NCI-H1694 treated with DMSO at 0.1 percent for 48 hours (cell line): Measurements from ENCODE around the gene ANAPC5.
"Not testable (repeated sequence)": the region's sequence is repeated elsewhere in the genome, so short reads cannot be mapped to it uniquely, and the experiment has no call there.

Source experiments
- DNase-seq: peaks from one replicate; lab custom pipeline; 2025; lab: John Stamatoyannopoulos, UW

The ANAPC5 gene, protein sequence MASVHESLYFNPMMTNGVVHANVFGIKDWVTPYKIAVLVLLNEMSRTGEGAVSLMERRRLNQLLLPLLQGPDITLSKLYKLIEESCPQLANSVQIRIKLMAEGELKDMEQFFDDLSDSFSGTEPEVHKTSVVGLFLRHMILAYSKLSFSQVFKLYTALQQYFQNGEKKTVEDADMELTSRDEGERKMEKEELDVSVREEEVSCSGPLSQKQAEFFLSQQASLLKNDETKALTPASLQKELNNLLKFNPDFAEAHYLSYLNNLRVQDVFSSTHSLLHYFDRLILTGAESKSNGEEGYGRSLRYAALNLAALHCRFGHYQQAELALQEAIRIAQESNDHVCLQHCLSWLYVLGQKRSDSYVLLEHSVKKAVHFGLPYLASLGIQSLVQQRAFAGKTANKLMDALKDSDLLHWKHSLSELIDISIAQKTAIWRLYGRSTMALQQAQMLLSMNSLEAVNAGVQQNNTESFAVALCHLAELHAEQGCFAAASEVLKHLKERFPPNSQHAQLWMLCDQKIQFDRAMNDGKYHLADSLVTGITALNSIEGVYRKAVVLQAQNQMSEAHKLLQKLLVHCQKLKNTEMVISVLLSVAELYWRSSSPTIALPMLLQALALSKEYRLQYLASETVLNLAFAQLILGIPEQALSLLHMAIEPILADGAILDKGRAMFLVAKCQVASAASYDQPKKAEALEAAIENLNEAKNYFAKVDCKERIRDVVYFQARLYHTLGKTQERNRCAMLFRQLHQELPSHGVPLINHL

DNA sequence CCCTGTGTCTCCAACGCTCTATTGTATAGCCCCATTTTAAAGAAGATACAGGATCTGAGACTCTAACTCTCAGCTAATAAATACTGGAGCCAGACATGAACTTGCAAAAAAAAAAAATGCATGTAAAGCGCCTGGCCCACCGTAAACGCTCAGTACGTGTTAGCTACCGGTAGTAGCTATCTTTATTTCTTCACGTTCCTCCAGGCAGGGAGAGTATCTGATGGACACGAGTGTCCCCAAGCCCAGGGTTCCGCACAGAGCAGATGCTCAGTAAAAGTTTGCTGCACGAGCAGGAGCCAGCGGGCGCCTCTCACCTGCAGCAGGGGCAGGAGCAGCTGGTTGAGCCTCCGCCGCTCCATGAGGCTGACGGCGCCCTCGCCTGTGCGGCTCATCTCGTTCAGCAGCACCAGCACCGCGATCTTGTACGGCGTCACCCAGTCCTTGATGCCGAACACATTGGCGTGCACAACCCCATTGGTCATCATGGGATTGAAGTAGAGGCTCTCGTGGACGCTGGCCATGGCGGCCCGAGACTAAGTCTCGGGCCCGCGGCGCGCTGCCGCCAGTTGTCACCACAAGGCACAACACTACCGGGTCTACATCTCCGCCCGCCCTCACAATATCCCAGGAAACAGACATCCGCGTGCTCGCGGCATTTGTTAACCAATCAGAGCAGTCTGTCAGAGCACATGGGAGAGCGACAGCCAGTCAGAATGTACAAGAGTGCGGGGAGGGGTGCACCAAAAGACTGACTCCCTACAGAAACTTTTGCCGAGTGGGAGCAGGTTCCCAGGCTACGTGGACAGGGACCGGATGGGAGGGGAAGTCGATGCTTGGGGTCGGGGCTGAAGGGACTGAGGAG lies at the start of gene ANAPC5:
TSS of gene ANAPC5 (minus strand) at position 592 of the 862 bp plus-strand sequence. CDS start at position 521, 71 bp downstream.
- peak; percentile 98 for DNase-seq

DNA sequence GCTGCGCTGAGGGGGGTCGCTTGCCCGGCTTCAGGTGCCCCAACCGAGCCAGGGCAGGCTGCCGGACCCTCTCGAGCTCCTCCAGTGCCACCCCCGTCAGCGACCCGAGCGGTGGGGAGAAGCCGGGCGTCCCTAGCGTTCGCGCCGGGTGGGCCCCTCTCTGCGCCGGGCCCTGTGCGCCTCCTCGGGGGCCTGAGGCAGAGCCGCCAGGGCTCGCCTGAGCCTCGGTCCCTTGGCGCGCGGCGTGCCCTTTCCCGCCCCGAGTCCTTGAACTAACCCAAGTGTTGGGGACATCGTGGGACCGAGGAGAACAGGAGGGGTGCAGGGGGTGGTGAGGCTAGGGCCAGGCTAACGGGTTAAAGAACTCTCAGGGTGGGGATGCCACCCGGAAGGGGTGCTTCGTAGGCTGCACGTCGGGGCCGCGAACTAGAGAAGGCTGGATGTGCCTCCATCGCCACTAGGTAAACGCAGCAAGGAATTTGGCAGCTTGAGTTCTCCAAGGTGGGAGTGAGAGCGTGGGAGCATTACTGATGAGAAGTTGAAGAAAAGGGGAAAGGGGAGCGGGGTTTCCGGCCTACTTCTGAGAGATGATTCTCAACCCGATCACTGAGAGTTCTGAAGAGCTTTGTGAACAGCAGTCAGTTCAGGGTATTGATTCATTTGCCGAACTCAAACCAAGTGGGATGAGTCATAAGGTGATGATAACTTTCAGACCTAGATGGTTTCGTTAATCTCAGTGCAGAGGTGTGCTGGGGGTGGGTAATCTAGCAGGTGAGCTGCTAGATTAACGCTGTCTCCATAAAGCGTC lies 48.3 kb upstream of the ANAPC5 start:
- DNase-seq, result peak; percentile 11

DNA sequence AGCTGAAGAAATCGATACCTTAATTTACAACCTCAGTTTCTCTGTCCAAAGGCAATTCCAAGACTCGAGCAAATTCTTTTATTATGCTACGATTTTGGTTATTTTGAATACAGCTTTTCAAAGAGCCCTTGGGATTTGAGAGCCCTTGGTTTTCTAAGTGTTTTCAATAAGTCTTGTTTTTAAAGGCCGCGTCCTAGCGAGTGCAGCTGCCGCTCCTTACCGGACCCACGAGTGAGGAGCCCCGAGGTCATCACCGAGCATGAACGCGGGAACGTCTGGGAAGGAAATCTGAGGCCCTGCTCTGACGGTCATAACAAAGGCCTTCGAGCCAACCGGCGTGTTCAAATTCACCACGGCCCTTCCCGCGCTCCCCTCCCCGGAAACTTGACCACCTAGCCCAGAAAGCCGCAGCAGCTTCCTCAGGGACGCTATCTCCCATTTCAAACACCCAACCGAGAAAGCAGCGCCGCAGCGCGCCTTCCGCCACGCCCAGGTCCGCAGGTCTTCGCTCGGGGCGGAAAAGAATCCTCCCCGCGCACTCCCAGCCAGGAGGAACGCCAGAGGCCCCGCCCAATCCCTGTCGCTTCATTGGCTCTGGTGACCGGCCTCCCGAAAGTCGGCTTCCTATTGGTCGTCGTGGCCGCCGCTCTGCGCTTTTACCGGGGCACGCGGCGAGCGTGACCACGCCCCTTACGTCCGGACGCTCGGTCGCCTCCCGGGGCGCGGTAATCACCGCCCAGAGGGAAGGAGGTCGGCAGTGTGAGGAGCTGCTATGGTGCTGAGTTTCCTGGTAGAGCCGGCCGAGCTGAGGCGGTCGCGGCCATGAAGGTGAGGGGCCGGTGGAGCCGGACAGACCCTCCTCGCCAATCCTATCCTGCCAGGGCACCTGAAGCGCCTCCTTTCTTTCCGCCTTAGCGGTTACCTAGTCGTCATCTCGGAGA lies 47.5 kb upstream of the ANAPC5 start, which contains the start of gene RNF34:
TSS of gene RNF34 (plus strand) at position 728 of the 941 bp plus-strand sequence. CDS start at position 823, 95 bp downstream.
- DNase-seq, result peak; percentile 95

DNA sequence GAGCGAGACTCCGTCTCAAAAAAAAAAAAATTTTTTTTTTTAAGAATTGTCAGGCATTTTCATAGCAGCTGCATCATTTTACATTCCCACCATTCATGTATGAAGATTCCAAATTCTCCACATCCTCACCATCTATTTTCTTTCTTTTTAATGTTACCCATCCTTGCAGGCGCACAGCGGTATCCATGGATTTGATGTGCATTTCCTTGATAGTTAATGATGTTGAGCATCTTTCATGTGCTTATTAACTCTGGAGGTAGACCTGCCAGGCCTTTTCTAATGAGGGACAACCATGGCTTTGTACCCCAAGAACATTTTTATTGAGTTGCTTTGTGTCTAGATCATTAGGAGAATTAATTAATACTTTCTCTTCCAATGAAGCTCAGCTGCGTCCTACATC lies 46.1 kb upstream of the ANAPC5 start:
- no peak for DNase-seq

DNA sequence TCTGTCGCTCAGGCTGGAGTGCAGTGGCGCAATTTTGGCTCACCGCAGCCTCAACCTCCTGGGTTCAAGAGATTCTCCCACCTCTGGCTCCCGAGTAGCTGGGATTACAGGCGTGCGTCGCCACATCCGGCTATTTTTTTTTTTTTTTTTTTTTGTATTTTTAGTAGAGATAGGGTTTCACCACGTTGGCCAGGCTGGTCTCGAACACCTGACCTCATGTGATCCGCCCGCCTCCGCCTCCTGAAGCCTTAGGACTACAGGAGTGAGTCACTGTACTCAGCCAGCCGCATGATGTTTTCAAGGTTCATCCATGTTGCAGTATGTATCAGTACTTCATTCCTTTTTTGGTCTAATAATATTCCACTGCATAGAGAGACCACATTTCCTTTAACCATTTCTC lies 45.3 kb upstream of the ANAPC5 start:
- DNase-seq, result no peak

DNA sequence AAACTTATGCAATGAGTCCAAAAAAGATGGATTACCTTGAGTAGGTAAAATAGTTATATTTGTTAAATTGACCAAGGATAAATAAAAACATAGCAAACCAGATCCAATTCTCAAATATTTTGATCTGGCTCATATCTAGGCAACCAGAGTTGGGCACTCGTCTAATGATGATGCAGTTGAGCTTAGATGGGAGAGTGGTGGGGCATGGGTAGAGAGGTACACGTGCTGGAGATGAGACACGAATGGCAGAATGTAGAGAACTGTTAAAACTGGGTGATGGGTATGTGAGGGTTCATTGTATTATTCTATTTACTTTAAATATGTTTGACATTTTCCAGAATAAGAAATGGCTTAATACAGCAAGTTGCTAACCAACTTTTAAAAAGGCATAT lies 40.1 kb upstream of the ANAPC5 start:
- DNase-seq, result no peak

DNA sequence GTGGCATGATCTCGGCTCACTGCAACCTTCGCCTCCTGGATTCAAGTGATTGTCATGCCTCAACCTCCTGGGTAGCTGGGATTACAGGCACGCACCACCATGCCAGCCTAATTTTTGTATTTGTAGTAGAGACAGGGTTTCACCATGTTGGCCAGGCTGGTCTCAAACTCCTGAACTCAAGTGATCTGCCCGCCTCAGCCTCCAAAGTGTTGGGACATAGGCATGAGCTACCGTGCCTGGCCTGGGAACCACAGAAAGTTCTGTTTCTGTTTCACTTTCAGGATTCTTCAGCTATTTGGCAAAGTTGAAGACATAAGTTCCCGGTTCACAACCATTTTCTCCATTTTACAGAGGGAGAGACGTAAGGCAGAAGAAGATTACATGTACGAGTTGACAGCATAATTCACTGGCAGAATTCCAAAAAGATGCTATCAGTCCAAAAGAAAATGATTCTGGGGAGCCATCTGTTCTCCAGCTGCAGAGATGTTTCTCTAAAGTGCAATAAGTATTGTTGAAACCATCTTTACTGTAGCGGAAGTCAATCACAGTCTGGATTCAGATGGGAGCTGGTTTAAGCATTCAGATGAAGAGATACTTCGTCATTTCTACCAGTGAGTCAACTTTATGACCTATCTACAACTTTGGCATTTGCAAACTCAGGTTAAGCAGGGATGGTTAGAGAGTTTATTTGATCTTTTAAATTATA lies 39.6 kb upstream of the ANAPC5 start:
- DNase-seq, result no peak

DNA sequence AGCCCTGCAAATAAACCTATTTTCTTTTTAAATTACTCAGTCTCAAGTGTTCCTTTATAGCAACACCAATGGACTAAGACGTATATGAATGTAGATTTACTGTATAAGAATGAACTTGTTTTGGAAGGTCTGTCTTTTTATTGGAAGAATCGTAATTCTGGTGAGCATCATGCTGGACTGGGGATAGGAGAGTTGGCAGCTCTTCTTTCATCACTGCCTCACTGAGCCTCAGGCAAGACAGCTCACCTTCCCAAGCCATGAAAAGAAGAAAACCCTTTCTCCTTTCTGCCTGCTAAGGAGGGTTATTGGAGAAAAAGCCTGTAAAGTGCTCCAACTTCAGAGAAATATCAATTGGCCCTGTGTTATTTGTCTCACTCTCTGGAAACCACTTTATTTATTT lies 38.6 kb upstream of the ANAPC5 start:
- DNase-seq, result no peak

DNA sequence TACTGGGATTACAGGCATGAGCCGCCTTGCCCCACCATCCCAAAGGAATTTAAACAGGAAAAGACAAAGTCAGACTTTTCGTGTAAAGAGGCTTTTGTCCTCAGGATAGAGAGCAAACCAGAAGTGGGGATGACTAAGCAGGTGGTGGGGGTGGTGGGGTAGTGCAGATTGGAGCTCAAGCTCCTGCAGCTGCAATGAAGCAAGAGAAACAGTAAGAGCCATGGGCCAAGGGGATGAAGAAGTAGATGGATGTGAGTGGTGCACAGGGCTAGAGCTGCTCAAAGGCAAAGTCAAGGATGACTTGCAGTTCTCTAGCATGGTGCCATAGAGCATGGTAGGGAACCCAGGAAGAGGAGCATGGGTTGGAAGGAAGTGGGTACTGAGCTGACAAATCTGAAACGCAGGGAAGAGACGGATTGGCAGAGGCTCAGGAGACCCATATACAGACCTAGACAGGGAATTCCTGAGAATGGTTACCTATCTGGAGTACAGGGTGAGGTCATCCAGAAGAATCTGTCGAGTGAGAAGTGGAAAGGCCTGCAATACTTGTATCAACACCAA lies 36.3 kb upstream of the ANAPC5 start:
- DNase-seq, result no peak

DNA sequence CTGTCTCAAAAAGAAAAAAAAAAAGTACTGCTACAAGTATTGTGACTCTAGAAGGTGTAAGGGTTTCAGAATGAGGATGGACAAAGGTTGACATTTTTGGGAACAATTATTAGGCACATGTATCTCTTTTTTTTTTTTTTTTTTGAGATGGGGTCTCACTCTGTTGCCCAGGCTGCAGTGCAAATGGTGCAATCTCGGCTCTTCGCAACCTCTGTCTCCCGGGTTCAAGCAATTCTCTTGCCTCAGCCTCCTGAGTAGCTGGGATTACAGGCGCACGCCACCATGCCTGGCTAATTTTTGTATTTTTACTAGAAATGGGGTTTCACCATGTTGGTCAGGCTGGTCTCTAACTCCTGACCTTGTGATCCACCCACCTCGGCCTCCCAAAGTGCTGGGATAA lies 32.7 kb upstream of the ANAPC5 start:
- not testable (repeated sequence) for DNase-seq

DNA sequence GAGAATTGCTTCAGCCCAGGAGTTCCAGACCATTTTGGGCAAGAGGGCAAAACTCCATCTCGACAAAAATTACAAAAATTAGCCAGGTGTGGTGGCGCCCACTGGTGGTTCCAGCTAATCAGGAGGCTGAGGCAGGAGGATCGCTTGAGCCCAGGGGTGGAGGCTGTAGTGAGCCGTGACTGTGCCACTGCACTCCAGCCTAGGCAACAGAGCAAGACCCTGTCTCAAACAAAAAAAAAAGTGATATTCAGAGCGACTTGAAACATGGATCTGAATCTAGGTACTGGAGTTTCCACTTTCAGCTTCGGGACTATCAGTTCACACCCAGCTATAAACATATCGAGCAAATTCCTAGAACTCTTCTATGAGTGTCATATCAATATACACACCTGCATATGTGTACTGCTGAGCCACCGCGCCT lies 31.4 kb upstream of the ANAPC5 start:
- no peak for DNase-seq

DNA sequence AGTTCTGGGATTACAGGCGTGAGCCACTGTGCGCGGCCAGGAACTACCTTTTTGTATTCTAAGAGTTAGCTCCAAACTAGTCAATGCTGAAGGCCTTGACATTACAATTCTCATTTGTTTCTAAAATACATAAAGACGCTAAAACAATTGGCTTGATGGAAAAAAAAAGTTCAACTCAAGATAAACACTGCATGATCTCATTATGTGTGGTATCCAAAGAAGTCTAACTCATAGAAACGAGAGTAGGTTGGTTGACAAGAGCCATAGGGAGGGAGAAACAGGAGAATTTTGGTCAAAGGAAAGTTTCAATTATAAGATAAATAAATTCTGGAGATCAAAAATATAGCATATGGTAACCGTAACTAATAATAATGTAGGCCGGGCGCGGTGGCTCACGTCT lies 27.7 kb upstream of the ANAPC5 start:
- DNase-seq, result no peak

DNA sequence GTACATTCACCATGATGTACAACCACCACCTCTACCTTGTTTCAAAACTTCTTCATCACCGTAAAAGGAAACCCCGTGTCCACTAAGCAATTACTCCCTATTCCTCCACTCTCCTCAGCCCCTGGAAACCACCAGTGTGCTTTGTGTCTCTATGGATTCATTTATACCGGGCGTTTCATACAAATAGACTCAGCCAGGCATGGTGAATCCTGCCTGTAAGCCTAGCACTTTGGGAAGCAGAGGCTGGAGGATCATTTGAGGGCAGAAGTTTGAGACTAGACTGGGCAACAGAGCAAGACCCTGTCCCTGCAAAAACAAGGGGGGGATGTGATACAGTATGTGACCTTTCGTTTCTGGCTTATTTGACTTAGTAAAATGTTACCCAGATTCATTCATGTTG lies 26.5 kb upstream of the ANAPC5 start:
- DNase-seq, result no peak

DNA sequence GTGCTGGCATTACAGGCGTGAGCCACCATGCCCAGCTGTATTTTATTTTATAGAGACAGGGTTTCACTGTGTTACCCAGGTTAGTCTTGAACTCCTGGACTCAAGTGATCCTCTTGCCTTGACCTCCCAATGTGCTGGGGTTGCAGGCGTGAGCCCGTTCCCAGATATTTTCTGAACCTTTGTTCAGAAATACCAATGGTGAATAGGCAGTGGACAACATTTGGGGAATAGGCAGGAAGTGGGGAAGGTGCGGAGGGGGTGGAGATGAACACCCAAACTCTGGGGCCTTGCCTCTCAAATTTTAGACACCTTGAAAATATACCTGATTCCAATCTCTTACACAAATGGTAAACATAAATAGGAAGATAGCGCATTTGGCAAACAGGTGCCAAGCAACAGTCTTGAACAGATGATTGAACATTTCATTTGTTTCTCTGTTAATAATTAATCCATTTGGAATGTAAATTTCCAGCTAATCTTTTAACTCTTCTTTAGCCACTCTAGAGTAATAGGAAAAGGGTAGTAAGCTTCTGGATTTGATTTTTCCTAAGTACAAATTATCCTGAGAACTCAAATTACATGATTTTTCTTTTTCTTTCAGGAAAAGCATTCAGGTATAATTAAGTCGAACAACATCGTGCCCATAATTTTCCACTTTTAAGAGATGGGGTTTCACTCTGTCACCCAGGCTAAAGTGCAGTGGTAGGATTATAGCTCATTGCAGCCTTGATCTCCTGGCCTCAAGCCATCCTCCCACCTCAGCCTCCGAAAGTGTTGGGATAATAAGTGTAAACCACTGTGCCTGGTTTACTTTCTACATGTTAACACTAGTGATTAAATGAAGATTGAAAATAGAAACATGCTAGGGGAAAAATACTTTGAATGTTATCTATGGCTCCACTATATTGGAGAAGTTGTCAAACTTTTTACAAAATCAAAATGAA lies 24.8 kb upstream of the ANAPC5 start:
- no peak for DNase-seq

DNA sequence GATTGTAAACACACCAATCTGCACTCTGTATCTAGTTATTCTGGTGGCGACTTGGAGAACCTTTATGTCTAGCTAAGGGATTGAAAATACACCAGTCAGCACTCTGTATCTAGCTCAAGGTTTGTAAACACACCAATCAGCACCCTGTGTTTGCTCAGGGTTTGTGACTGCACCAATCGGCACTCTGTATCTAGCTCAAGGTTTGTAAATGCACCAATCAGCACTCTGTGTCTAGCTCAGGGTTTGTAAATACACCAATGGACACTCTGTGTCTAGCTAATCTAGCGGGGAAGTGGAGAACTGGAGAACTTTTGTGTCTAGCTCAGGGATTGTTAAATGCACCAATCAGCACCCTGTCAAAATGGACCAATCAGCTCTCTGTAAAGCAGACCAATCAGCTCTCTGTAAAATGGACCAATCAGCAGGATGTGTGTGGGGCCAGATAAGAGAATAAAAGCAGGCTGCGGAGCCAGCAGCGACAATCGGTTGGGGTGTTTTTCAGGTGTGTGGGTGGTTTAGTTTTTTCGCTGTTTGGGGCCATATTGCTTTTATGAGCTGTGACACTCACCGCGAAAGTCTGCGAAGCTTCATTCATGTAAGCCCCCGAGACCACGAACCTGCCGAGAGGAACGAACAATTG lies 22.9 kb upstream of the ANAPC5 start:
- not testable (repeated sequence) for DNase-seq

DNA sequence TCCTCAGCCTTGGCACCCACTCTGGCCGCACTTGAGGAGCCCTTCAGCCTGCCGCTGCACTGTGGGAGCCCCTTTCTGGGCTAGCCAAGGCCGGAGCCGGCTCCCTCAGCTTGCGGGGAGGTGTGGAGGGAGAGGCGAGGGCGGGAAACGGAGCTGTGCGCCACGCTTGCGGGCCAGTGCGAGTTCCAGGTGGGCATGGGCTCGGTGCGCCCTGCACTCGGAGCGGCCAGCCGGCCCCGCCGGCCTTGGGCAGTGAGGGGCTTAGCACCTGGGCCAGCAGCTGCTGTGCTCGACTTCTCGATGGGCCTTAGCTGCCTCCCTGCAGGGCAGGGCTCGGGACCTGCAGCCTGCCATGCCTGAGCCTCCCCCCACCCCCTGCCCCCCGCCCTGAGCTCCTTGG lies 22.1 kb upstream of the ANAPC5 start:
- DNase-seq, result not testable (repeated sequence)

DNA sequence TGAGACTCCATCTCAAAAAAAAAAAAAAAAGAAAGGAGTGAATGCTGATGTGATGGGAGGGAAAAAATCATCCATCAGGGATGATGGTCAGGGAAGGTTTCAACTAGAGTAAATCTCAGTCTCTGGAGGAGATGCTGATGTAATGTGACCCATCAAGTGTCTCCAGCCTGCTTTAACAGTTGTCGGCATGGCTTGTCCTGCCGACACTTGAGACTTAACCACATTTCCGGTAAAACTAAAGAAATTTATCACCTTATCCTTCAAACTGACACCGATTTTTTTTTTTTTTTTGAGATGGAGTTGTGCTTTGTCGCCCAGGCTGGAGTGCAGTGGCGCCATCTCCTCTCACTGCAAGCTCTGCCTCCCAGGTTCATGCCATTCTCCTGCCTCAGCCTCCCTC lies 21.5 kb upstream of the ANAPC5 start:
- no peak for DNase-seq

DNA sequence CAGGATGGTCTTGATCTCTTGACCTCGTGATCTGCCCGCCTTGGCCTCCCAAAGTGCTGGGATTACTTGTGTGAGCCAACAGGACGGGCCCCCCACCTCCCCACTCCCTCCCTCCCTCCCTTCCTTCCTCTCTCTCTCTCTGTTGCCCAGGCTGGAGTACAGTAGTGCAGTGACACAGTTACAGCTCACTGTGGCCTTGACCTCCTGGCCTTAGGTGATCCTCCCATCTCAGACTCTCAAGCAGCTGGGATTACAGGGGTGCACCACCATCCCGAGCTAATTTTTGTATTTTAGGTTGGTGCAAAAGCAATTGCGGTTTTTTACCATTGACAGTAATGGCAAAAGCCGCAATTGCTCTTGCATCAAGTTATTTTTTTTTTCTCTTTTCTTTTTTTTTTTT lies 19.2 kb upstream of the ANAPC5 start:
- DNase-seq, result no peak
